Upper lobe of left lung (tissue), 4 donors: ENCODE results near the gene RAB19.

Source experiments
- CTCF ChIP-seq, 6 experiments: fragments of 450-650 bp in 4 of 6; fragments of 200-600 bp in 2 of 6; sonication (generic) in 2 of 6; IDR thresholded peaks; one replicate each; pipeline ENCODE4 v1.5.1; 2016 to 2019; ENCODE audit warnings: antibody characterized with exemption in 6 of 6
- EP300 ChIP-seq, 4 donors: sonication (generic); formaldehyde crosslinking; IDR thresholded peaks; one replicate each; pipeline ENCODE4 v1.5.1; 2017; ENCODE audit warnings: antibody characterized with exemption in 4 of 4, control low read depth in 2 of 4
- POLR2A ChIP-seq, 4 donors: fragments of 450-650 bp; IDR thresholded peaks; one replicate each; pipeline ENCODE4 v1.5.1; 2016 to 2017; ENCODE audit warnings: antibody characterized with exemption in 4 of 4, mild to moderate bottlenecking in 2 of 4
- POLR2AphosphoS5 ChIP-seq, 2 donors: sonication (generic); formaldehyde crosslinking; IDR thresholded peaks; one replicate each; pipeline ENCODE4 v1.5.1; 2017; ENCODE audit warnings: antibody characterized with exemption in 2 of 2

DNA sequence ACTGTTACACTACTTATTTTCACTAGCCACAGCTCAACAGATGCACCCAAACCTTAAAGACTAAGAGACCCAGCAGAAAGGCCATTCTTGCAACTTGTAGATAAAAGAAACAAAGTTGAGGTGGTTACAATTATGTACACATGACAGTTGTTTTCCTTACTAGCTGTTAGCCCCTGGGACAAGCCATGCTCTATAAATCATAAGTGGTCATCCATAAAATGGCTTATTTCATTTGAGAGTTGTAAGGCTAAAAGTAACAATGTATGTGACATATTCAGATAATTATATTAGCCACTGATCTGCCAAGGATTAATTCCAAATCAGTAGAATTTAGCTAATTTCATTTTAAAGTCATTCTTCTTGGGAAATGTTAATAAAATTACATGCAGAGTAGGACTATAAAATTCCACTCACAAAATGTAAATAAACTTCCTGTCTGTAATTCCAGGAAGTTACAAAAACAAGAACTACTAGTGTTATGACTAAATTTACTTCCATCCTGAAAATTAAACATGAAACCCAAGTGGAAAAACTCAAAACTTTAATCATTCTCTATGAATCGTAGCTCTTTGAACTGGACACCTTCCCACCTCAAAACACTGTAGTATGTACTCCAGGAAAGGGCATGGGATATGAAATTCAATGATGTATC, 18.8 kb upstream of the RAB19 start:
- TF ChIP-seq POLR2AphosphoS5 (IDR thresholded peaks at IDR 0.05) = no peak
- TF ChIP-seq CTCF (IDR thresholded peaks at IDR 0.05) = no peak
- TF ChIP-seq POLR2A (IDR thresholded peaks at IDR 0.05) = no peak
- no peak for TF ChIP-seq EP300 (IDR thresholded peaks at IDR 0.05)
